Measurements from ENCODE around the gene APCDD1.
"Not testable (repeated sequence)": the region's sequence is repeated elsewhere in the genome, so short reads cannot be mapped to it uniquely, and the experiment has no call there.

Gene APCDD1

GRCh38 chr18:10490401-10491165 lies 36.1 kb downstream of the APCDD1 start:
- DNase-seq (ENCODE audit: low spot score), result peak; percentile 36

GRCh38 chr18:10495936-10496335 lies 41.5 kb downstream of the APCDD1 start:
- DNase-seq (ENCODE audit: low spot score), result no peak

- DNase-seq (ENCODE audit: low spot score), result no peak
Measured at GRCh38 chr18:10497206-10497749, 42.8 kb downstream of the APCDD1 start.

GRCh38 chr18:10499230-10499629 lies 44.8 kb downstream of the APCDD1 start:
- no peak for DNase-seq (ENCODE audit: low spot score)

GRCh38 chr18:10500038-10500437 lies 45.6 kb downstream of the APCDD1 start:
- no peak for DNase-seq (ENCODE audit: low spot score)

- no peak for DNase-seq (ENCODE audit: low spot score)
Measured at GRCh38 chr18:10504723-10505122, 50.3 kb downstream of the APCDD1 start.

- not testable (repeated sequence) for DNase-seq (ENCODE audit: low spot score)
Measured at GRCh38 chr18:10505892-10506291, 51.5 kb downstream of the APCDD1 start.

GRCh38 chr18:10508591-10508990 lies 54.2 kb downstream of the APCDD1 start:
- no peak for DNase-seq (ENCODE audit: low spot score)

- DNase-seq (ENCODE audit: low spot score), result no peak
Measured at GRCh38 chr18:10511236-10511635, 56.8 kb downstream of the APCDD1 start.

- DNase-seq (ENCODE audit: low spot score), result no peak
Measured at GRCh38 chr18:10514082-10514481, 59.6 kb downstream of the APCDD1 start.

- DNase-seq (ENCODE audit: low spot score), result no peak
Measured at GRCh38 chr18:10514601-10515000, 60.2 kb downstream of the APCDD1 start.

- no peak for DNase-seq (ENCODE audit: low spot score)
Measured at GRCh38 chr18:10515456-10515855, 61.0 kb downstream of the APCDD1 start.

- no peak for DNase-seq (ENCODE audit: low spot score)
Measured at GRCh38 chr18:10516078-10516477, 61.6 kb downstream of the APCDD1 start.

- DNase-seq (ENCODE audit: low spot score), result no peak
Measured at GRCh38 chr18:10518595-10519255, 64.3 kb downstream of the APCDD1 start.

- DNase-seq (ENCODE audit: low spot score), result no peak
Measured at GRCh38 chr18:10519366-10519765, 64.9 kb downstream of the APCDD1 start.

- peak; percentile 51 for DNase-seq (ENCODE audit: low spot score)
Measured at GRCh38 chr18:10519999-10520935, 65.8 kb downstream of the APCDD1 start.

GRCh38 chr18:10521566-10521965 lies 67.1 kb downstream of the APCDD1 start:
- DNase-seq (ENCODE audit: low spot score), result no peak

- DNase-seq (ENCODE audit: low spot score), result no peak
Measured at GRCh38 chr18:10522574-10522973, 68.1 kb downstream of the APCDD1 start.

- no peak for DNase-seq (ENCODE audit: low spot score)
Measured at GRCh38 chr18:10523544-10523943, 69.1 kb downstream of the APCDD1 start.

- DNase-seq (ENCODE audit: low spot score), result no peak
Measured at GRCh38 chr18:10524507-10525370, 70.3 kb downstream of the APCDD1 start.

GRCh38 chr18:10525371-10525691 lies 70.9 kb downstream of the APCDD1 start:
- DNase-seq (ENCODE audit: low spot score), result no peak

Data from CD4-positive, alpha-beta T cell treated with Interleukin-15 for 4 hours (primary cell).